Sigmoid colon (tissue), 7 donors: ENCODE results near the gene RPS5. TPM values are rescaled to one million over a fixed set of nuclear protein-coding genes. Genes with fewer than 3 reads are reported as not detected.
"Not testable (repeated sequence)": the region's sequence is repeated elsewhere in the genome, so short reads cannot be mapped to it uniquely, and the experiment has no call there.

Source experiments
- DNase-seq: peaks from one replicate; pipeline ENCODE4 v3.0.0-alpha.2; 2019
- H3K27ac ChIP-seq, 4 donors: fragments of 200-600 bp; sonication (generic); one replicate each; pipeline ENCODE4 v1.5.1; 2016 to 2019; ENCODE audit warnings: mild to moderate bottlenecking in 1 of 4
- H3K27me3 ChIP-seq, 3 donors: fragments of 200-600 bp; sonication (generic); one replicate each; pipeline ENCODE4 v1.5.1; 2019; ENCODE audit warnings: mild to moderate bottlenecking in 1 of 3
- H3K36me3 ChIP-seq, 4 donors: fragments of 200-600 bp; sonication (generic); one replicate each; pipeline ENCODE4 v1.5.1; 2016 to 2019
- H3K4me1 ChIP-seq, 4 donors: fragments of 200-600 bp; sonication (generic); one replicate each; pipeline ENCODE4 v1.5.1; 2017 to 2019
- H3K4me3 ChIP-seq, 4 donors: fragments of 200-600 bp; sonication (generic); one replicate each; pipeline ENCODE4 v1.5.1; 2017 to 2019; ENCODE audit warnings: mild to moderate bottlenecking in 2 of 4, moderate library complexity in 1 of 4
- H3K9me3 ChIP-seq, 4 donors: fragments of 200-600 bp in 3 of 4; sonication (generic) in 3 of 4; one replicate each; pipeline versions ENCODE4 v1.5.1 to v1.6.1; 2013 to 2019
- CTCF ChIP-seq, 4 experiments: fragments of 450-650 bp in 3 of 4; fragments of 200-600 bp in 1 of 4; IDR thresholded peaks; one replicate each; pipeline ENCODE4 v1.5.1; 2016 to 2019; ENCODE audit warnings: antibody characterized with exemption in 4 of 4, mild to moderate bottlenecking in 3 of 4, moderate library complexity in 2 of 4
- EP300 ChIP-seq, 4 donors: sonication (generic); formaldehyde crosslinking; IDR thresholded peaks; one replicate each; pipeline ENCODE4 v1.6.1; 2017; ENCODE audit warnings: antibody characterized with exemption in 4 of 4
- POLR2A ChIP-seq, 2 donors: fragments of 450-650 bp; IDR thresholded peaks; one replicate each; pipeline ENCODE4 v1.6.1; 2016; ENCODE audit warnings: antibody characterized with exemption in 2 of 2, mild to moderate bottlenecking in 2 of 2, moderate library complexity in 2 of 2
- POLR2AphosphoS5 ChIP-seq, 4 donors: sonication (generic); formaldehyde crosslinking; IDR thresholded peaks; one replicate each; pipeline ENCODE4 v1.6.1; 2017; ENCODE audit warnings: antibody characterized with exemption in 4 of 4
- WGBS, 2 donors: extraction: QIAGEN DNeasy Blood & Tissue Kit; methylation state at CpG; one replicate each; pipeline ENCODE4 v1.1.7; 2013; 5-methylcytosine and 5-hydroxymethylcytosine counted together
- intact Hi-C: fragments of 100-400 bp; cut with DNase I; formaldehyde crosslinking; loops from one replicate; pipeline ENCODE4 v1.15.1; 2023
- polyA plus RNA-seq, 3 donors: library from polyadenylated mRNA; stranded (reverse); fragments of 200-250 nt; gene quantifications; one replicate each; pipeline ENCODE4 v1.2.3, GENCODE V29; 2013
- small RNA-seq, 3 donors: library from RNA; depleted of rRNA; stranded (forward); fragments of <200 nt; gene quantifications; one replicate each; pipeline ENCODE3, GENCODE V24; 2016
- total RNA-seq, 4 donors: library from RNA; depleted of rRNA; stranded (reverse); fragments of >200 nt; gene quantifications; one replicate each; pipeline ENCODE4 v1.1.0, GENCODE V29; 2016
- donor health status: healthy with polysubstance abuse.
- donor health status: Bipolar disorder and iron deficiency.
- donor health status: healthy.

The RPS5 gene
- total and polyA plus RNA-seq, 7 donors, result 1,097 to 2,581 (median 1,974) TPM

GRCh38 chr19:58439576-58440554, 52.8 kb downstream of the RPS5 start, which contains the start of gene ZNF132:
Gene ZNF132, minus strand, starts transcription at chr19:58440153. Its CDS starts 332 bp downstream, at chr19:58439821.
- Histone ChIP-seq H3K9me3 (peaks cover 23 to 44% (median 32%) of the 10 kb centered on the region in 4 donors), H3K4me1 (peaks cover 0 to 23% (median 16%) of the 10 kb centered on the region in 4 donors)

GRCh38 chr19:58440556-58440955, 53.5 kb downstream of the RPS5 start:
- peak overlapping the region; percentile 49 to 72 (median 67) for H3K4me3 ChIP-seq
- no peaks in the 10 kb centered on the region for H3K27me3 ChIP-seq
- WGBS, 2 donors, result 16 to 43% methylated on average over 31 of the region's 31 CpGs

More at GRCh38 chr19:58439576-58440554, 52.8 kb downstream of the RPS5 start, which contains the start of gene ZNF132:
- H3K36me3 ChIP-seq, result peaks cover 25 to 39% (median 30%) of the 10 kb centered on the region in 4 donors
- intact Hi-C loops, result loop anchor here (2.0 kb wide), 2 partner anchors 31 to 77 kb away; partner anchors contain the start of genes ZNF497 and ZNF584
- H3K27ac ChIP-seq, result peak within 1 kb of the TSS; percentile 80 to 89 (median 84)
- no peak for TF ChIP-seq POLR2A (IDR thresholded peaks at IDR 0.05)
- TF ChIP-seq CTCF (IDR thresholded peaks at IDR 0.05), result no peak
- TF ChIP-seq POLR2AphosphoS5 (IDR thresholded peaks at IDR 0.05), result peak; percentile 53 to 81 (median 74)
- TF ChIP-seq EP300 (IDR thresholded peaks at IDR 0.05), result peak in 1 of 4 donors; percentile 60
- peak within 1 kb of the TSS; percentile 49 to 72 (median 67) for H3K4me3 ChIP-seq
- 7 to 12% methylated on average over 59 of the region's 59 CpGs for WGBS, 2 donors
- no peaks in the 10 kb centered on the region for H3K27me3 ChIP-seq
- peak; percentile 99 for DNase-seq

GRCh38 chr19:58442986-58443385, 55.9 kb downstream of the RPS5 start:
- H3K4me3 ChIP-seq, intact Hi-C loops, H3K27ac ChIP-seq, DNase-seq, H3K36me3 ChIP-seq, H3K27me3 ChIP-seq: not testable (repeated sequence)
- Histone ChIP-seq H3K9me3 (peaks cover 2 to 12% (median 8%) of the 10 kb centered on the region in 4 donors), H3K4me1 (peaks cover 0 to 23% (median 16%) of the 10 kb centered on the region in 4 donors)
- WGBS, 2 donors, result 90 to 94% methylated on average over 7 of the region's 7 CpGs

More at GRCh38 chr19:58440556-58440955, 53.5 kb downstream of the RPS5 start:
- peaks cover 17 to 37% (median 26%) of the 10 kb centered on the region in 4 donors for H3K9me3 ChIP-seq
- intact Hi-C loops, result loop anchor here (2.0 kb wide), 1 partner anchor 78 kb away; the partner anchor contains the start of gene ZNF497
- H3K36me3 ChIP-seq, result peaks cover 18 to 32% (median 23%) of the 10 kb centered on the region in 4 donors
- H3K27ac ChIP-seq, result peak overlapping the region; percentile 80 to 89 (median 84)
- TF ChIP-seq POLR2A (IDR thresholded peaks at IDR 0.05), result no peak
- no peak for TF ChIP-seq POLR2AphosphoS5 (IDR thresholded peaks at IDR 0.05)
- no peak for TF ChIP-seq EP300 (IDR thresholded peaks at IDR 0.05)
- no peak for TF ChIP-seq CTCF (IDR thresholded peaks at IDR 0.05)
- H3K4me1 ChIP-seq, result peaks cover 0 to 23% (median 16%) of the 10 kb centered on the region in 4 donors
- DNase-seq, result no peak

Small RNA genes lying within 50 kb of the gene (small RNA-seq; reads per million reads assigned to genes)
- 0 reads per million in 3 donors for gene MIR4754
- 0.07 to 0.12 (median 0.11) reads per million in 3 donors for gene RNA5SP473

Other genes with a start within 250 kb of the RPS5 start
- gene ZNF329, start 236.5 kb upstream of the RPS5 start, total RNA-seq, result 10 to 100 TPM in 1 of 4 donors, 1 to 10 TPM in 3; 8.2 to 10.2 (median 8.3) TPM
- gene ZNF329, start 236.5 kb upstream of the RPS5 start, polyA plus RNA-seq, result 1 to 10 TPM; 1.6 to 3.9 (median 2.4) TPM
- 10 to 100 TPM; 18.3 to 26.7 (median 22.6) TPM for gene ZNF274, start 204.2 kb upstream of the RPS5 start, total RNA-seq
- 10 to 100 TPM in 1 of 3 donors, 1 to 10 TPM in 2; 7.8 to 19.6 (median 9.2) TPM for gene ZNF274, start 204.2 kb upstream of the RPS5 start, polyA plus RNA-seq
- gene ZNF544, start 158.4 kb upstream of the RPS5 start, total RNA-seq, result 10 to 100 TPM; 25.8 to 45.1 (median 34.8) TPM
- 10 to 100 TPM; 16.4 to 28.6 (median 20.4) TPM for gene ZNF544, start 158.4 kb upstream of the RPS5 start, polyA plus RNA-seq
- gene ZNF8, start 108.3 kb upstream of the RPS5 start, total RNA-seq, result 1 to 10 TPM; 4.9 to 8.6 (median 6.5) TPM
- 1 to 10 TPM in 1 of 3 donors, under 1 TPM in 2; 0.60 to 2.0 (median 0.92) TPM for gene ZNF8, start 108.3 kb upstream of the RPS5 start, polyA plus RNA-seq
- gene ERVK3-1, start 81.9 kb upstream of the RPS5 start, total RNA-seq, result 10 to 100 TPM; 41.7 to 49.4 (median 44.0) TPM
- 10 to 100 TPM; 23.6 to 35.0 (median 27.6) TPM for gene ERVK3-1, start 81.9 kb upstream of the RPS5 start, polyA plus RNA-seq
- 1 to 10 TPM; 1.4 to 3.6 (median 2.2) TPM for gene ZSCAN22, start 60.3 kb upstream of the RPS5 start, total RNA-seq
- 1 to 10 TPM in 1 of 3 donors, under 1 TPM in 2; 0.60 to 1.3 (median 0.69) TPM for gene ZSCAN22, start 60.3 kb upstream of the RPS5 start, polyA plus RNA-seq
- 10 to 100 TPM in 2 of 4 donors, 1 to 10 TPM in 2; 1.9 to 17.4 (median 12.1) TPM for gene A1BG, start 33.8 kb upstream of the RPS5 start, total RNA-seq
- gene A1BG, start 33.8 kb upstream of the RPS5 start, polyA plus RNA-seq, result 10 to 100 TPM in 2 of 3 donors, 1 to 10 TPM in 1; 7.2 to 23.4 (median 16.0) TPM
- gene ZNF497, start 24.5 kb upstream of the RPS5 start, total RNA-seq, result under 1 TPM; 0.28 to 0.54 (median 0.43) TPM
- under 1 TPM in 2 of 3 donors, not detected in 1; 0.46 to 0.79 TPM for gene ZNF497, start 24.5 kb upstream of the RPS5 start, polyA plus RNA-seq
- gene ZNF837, start 6.2 kb upstream of the RPS5 start, total RNA-seq, result 1 to 10 TPM in 3 of 4 donors, under 1 TPM in 1; 0.66 to 2.2 (median 1.5) TPM
- 1 to 10 TPM; 1.2 to 2.5 (median 1.8) TPM for gene ZNF837, start 6.2 kb upstream of the RPS5 start, polyA plus RNA-seq
- gene RNF225, start 8.4 kb downstream of the RPS5 start, total RNA-seq, result not detected
- gene RNF225, start 8.4 kb downstream of the RPS5 start, polyA plus RNA-seq, result under 1 TPM in 1 of 3 donors, not detected in 2; 0.07 TPM
- gene ZNF584, start 21.4 kb downstream of the RPS5 start, total RNA-seq, result 10 to 100 TPM in 2 of 4 donors, 1 to 10 TPM in 2; 8.2 to 21.4 (median 12.0) TPM
- gene ZNF584, start 21.4 kb downstream of the RPS5 start, polyA plus RNA-seq, result 1 to 10 TPM; 3.0 to 7.3 (median 4.8) TPM
- 10 to 100 TPM in 1 of 4 donors, 1 to 10 TPM in 3; 5.3 to 12.2 (median 6.4) TPM for gene ZNF132, start 52.9 kb downstream of the RPS5 start, total RNA-seq
- gene ZNF132, start 52.9 kb downstream of the RPS5 start, polyA plus RNA-seq, result 1 to 10 TPM in 1 of 3 donors, under 1 TPM in 1, not detected in 1; 0.60 to 1.7 TPM
- gene ZNF324B, start 64.4 kb downstream of the RPS5 start, total RNA-seq, result 1 to 10 TPM; 5.4 to 9.7 (median 6.1) TPM
- 1 to 10 TPM in 2 of 3 donors, under 1 TPM in 1; 0.60 to 5.3 (median 2.1) TPM for gene ZNF324B, start 64.4 kb downstream of the RPS5 start, polyA plus RNA-seq
- gene ZNF324, start 79.8 kb downstream of the RPS5 start, total RNA-seq, result 10 to 100 TPM; 10.5 to 16.4 (median 14.0) TPM
- gene ZNF324, start 79.8 kb downstream of the RPS5 start, polyA plus RNA-seq, result 1 to 10 TPM; 3.6 to 8.8 (median 4.6) TPM
- gene ZNF446, start 89.1 kb downstream of the RPS5 start, total RNA-seq, result 10 to 100 TPM; 10.7 to 20.8 (median 16.5) TPM
- gene ZNF446, start 89.1 kb downstream of the RPS5 start, polyA plus RNA-seq, result 10 to 100 TPM in 1 of 3 donors, 1 to 10 TPM in 2; 4.4 to 11.4 (median 5.4) TPM
- gene SLC27A5, start 124.7 kb downstream of the RPS5 start, total RNA-seq, result 10 to 100 TPM in 1 of 4 donors, 1 to 10 TPM in 3; 4.2 to 13.5 (median 8.7) TPM
- 10 to 100 TPM in 1 of 3 donors, 1 to 10 TPM in 2; 2.3 to 22.9 (median 6.0) TPM for gene SLC27A5, start 124.7 kb downstream of the RPS5 start, polyA plus RNA-seq
- 10 to 100 TPM in 1 of 4 donors, 1 to 10 TPM in 3; 7.6 to 13.8 (median 8.4) TPM for gene ZBTB45, start 132.5 kb downstream of the RPS5 start, total RNA-seq
- 10 to 100 TPM in 1 of 3 donors, 1 to 10 TPM in 2; 4.9 to 10.2 (median 6.0) TPM for gene ZBTB45, start 132.5 kb downstream of the RPS5 start, polyA plus RNA-seq
- gene TRIM28, start 156.8 kb downstream of the RPS5 start, total RNA-seq, result 100 to 1,000 TPM; 157 to 236 (median 207) TPM
- 100 to 1,000 TPM in 2 of 3 donors, 10 to 100 TPM in 1; 84.8 to 223 (median 150) TPM for gene TRIM28, start 156.8 kb downstream of the RPS5 start, polyA plus RNA-seq
- 100 to 1,000 TPM; 101 to 144 (median 136) TPM for gene CHMP2A, start 167.8 kb downstream of the RPS5 start, total RNA-seq
- gene CHMP2A, start 167.8 kb downstream of the RPS5 start, polyA plus RNA-seq, result 100 to 1,000 TPM; 196 to 372 (median 300) TPM
- gene UBE2M, start 171.3 kb downstream of the RPS5 start, total RNA-seq, result 10 to 100 TPM; 22.4 to 37.5 (median 30.3) TPM
- gene UBE2M, start 171.3 kb downstream of the RPS5 start, polyA plus RNA-seq, result 10 to 100 TPM; 48.0 to 58.5 (median 57.8) TPM
- 10 to 100 TPM; 13.6 to 31.5 (median 20.1) TPM for gene MZF1, start 186.1 kb downstream of the RPS5 start, total RNA-seq
- 10 to 100 TPM in 1 of 3 donors, 1 to 10 TPM in 2; 5.8 to 28.7 (median 9.0) TPM for gene MZF1, start 186.1 kb downstream of the RPS5 start, polyA plus RNA-seq